K562 (cell line): ENCODE measurements around the gene CD164L2. TPM values are rescaled to one million over a fixed set of nuclear protein-coding genes. Genes with fewer than 3 reads are reported as not detected.
A peak's percentile ranks its signal among the peaks of the same experiment; 100 is the strongest.

Experiments
- CBX3 ChIP-seq, 2 experiments: IDR thresholded peaks; 1 replicate in 1 of 2; 2 replicates in 1 of 2; pipeline ENCODE4 v1.6.1; 2012; ENCODE audit warnings: inconsistent platforms in 2 of 2, low read length in 2 of 2, borderline replicate concordance in 1 of 2, control low read depth in 1 of 2
- CHD7 ChIP-seq: fragments of 200-600 bp; sonication (generic); IDR thresholded peaks from one replicate; pipeline ENCODE4 v1.6.1; 2012; ENCODE audit warnings: mild to moderate bottlenecking, low read depth, low read length, inconsistent platforms
- CREB1 ChIP-seq, 2 experiments: sonication (generic) in 1 of 2; formaldehyde crosslinking in 1 of 2; IDR thresholded peaks; 2 replicates each; pipeline versions ENCODE4 v1.6.1 to v1.8.0; 2012 to 2022; ENCODE audit warnings: inconsistent platforms in 1 of 2, mild to moderate bottlenecking in 1 of 2, missing genetic modification reagents in 1 of 2, moderate library complexity in 1 of 2
- CXXC5 ChIP-seq: fragments of 250-450 bp; sonication (Bioruptor Pico); IDR thresholded peaks from 2 replicates; pipeline ENCODE4 v1.8.0; 2022; ENCODE audit warnings: inconsistent platforms, mild to moderate bottlenecking, moderate library complexity
- DNMT1 ChIP-seq: fragments of 450-650 bp; IDR thresholded peaks from 2 replicates; pipeline ENCODE4 v1.6.1; 2016; ENCODE audit warnings: antibody characterized with exemption, mild to moderate bottlenecking
- ESRRB ChIP-seq: fragments of 250-450 bp; sonication (Bioruptor Pico); IDR thresholded peaks from 2 replicates; pipeline ENCODE4 v1.5.0; 2020; ENCODE audit warnings: mild to moderate bottlenecking, moderate library complexity, borderline replicate concordance
- HDGF ChIP-seq: fragments of 450-650 bp; IDR thresholded peaks from 2 replicates; pipeline ENCODE4 v1.6.1; 2016
- JUND ChIP-seq, 2 experiments: IDR thresholded peaks; 2 replicates in 1 of 2; 3 replicates in 1 of 2; pipeline ENCODE4 v1.6.1; 2011; ENCODE audit warnings: borderline replicate concordance in 2 of 2, low read depth in 2 of 2, low read length in 2 of 2, improper control_type of control experiment in 1 of 2, missing biosample characterization in 1 of 2, missing genetic modification characterization in 1 of 2, missing genetic modification reagents in 1 of 2
- KLF16 ChIP-seq: IDR thresholded peaks from 2 replicates; pipeline ENCODE4 v1.6.1; 2016; ENCODE audit warnings: antibody characterized with exemption
- MTA3 ChIP-seq: fragments of 450-650 bp; formaldehyde crosslinking; IDR thresholded peaks from 2 replicates; pipeline ENCODE4 v1.6.1; 2017; ENCODE audit warnings: mild to moderate bottlenecking, borderline replicate concordance
- POLR2B ChIP-seq: fragments of 450-650 bp; IDR thresholded peaks from 2 replicates; pipeline ENCODE4 v1.6.1; 2018; ENCODE audit warnings: low read depth; ENCODE audit not compliant: partially characterized antibody
- POLR2G ChIP-seq: fragments of 200-400 bp; formaldehyde crosslinking; IDR thresholded peaks from 2 replicates; pipeline ENCODE4 v1.6.1; 2017; ENCODE audit warnings: low read depth, mild to moderate bottlenecking, antibody characterized with exemption, low read length, moderate library complexity
- PTRF ChIP-seq: fragments of 450-650 bp; IDR thresholded peaks from 2 replicates; pipeline ENCODE4 v1.6.1; 2016; ENCODE audit warnings: mild to moderate bottlenecking, missing genetic modification characterization, missing compliant biosample characterization
- RB1 ChIP-seq: fragments of 450-650 bp; IDR thresholded peaks from 2 replicates; pipeline ENCODE4 v1.6.1; 2017; ENCODE audit warnings: low read depth, mild to moderate bottlenecking
- SNIP1 ChIP-seq: fragments of 450-650 bp; IDR thresholded peaks from 2 replicates; pipeline ENCODE4 v1.7.1; 2017; ENCODE audit warnings: low read depth, mild to moderate bottlenecking
- ZNF282 ChIP-seq: sonication (generic); formaldehyde crosslinking; IDR thresholded peaks from 2 replicates; pipeline ENCODE4 v1.8.1; 2023; ENCODE audit warnings: missing genetic modification reagents
- ZNF766 ChIP-seq: fragments of 200-800 bp; sonication (Bioruptor generic); conservative IDR thresholded peaks from 2 replicates; pipeline ENCODE4 v1.6.1; 2016; ENCODE audit warnings: missing genetic modification characterization, missing compliant biosample characterization
- polyA plus RNA-seq, 8 experiments: library from polyadenylated mRNA; depleted of rRNA in 4 of 8; stranded (reverse) in 5 of 8; unstranded in 3 of 8; fragments of >200 nt; fragmentation: Nextera tagmentation in 2 of 8; fragmentation: Illumina TruSeq in 1 of 8; extraction: Ambion mirVana in 2 of 8; extraction: Trizol in 1 of 8; gene quantifications; 2 replicates each; pipeline versions ENCODE4 v1.2.1 to v1.2.3, GENCODE V29; 2011 to 2014; ENCODE audit warnings: inconsistent platforms in 1 of 8, missing spikeins in 1 of 8
- total RNA-seq, 7 experiments: library from RNA; depleted of rRNA in 6 of 7; stranded (reverse); fragments of >200 nt in 6 of 7; fragmentation: Illumina TruSeq in 2 of 7; extraction: Trizol in 2 of 7; gene quantifications; 2 replicates each; pipeline versions ENCODE4 v1.2.1 to v1.2.3, GENCODE V29; 2011 to 2021; ENCODE audit warnings: low replicate concordance in 1 of 7

The CD164L2 gene
- total and polyA plus RNA-seq, 9 of the 15 experiments (the other 6 are each of a cell fraction or from before 2014, with no cell fraction given) = 0.08 to 0.92 (median 0.38) TPM; not detected in 1

GRCh38 chr1:27395441-27396195, 12.5 kb upstream of the CD164L2 start (continued):
- TF ChIP-seq CHD7 (no peak), POLR2B (peak; percentile 14), DNMT1 (no peak), HDGF (no peak), ESRRB (no peak), CREB1 (IDR thresholded peaks at IDR 0.05) (peak; percentile 33; the same call in 1 of the 2 replicates), CREB1 (CRISPR knock-in tag; IDR thresholded peaks at IDR 0.05) (0 out of 2 replicates have a peak, but pooled peaks have one; percentile 19), CXXC5 (CRISPR knock-in tag) (no peak), JUND (IDR thresholded peaks at IDR 0.05; ENCODE audit: borderline replicate concordance, low read depth, low read length) (peak; percentile 55; the same call in 1 of the 2 replicates), JUND (tag; IDR thresholded peaks at IDR 0.05; ENCODE audit: borderline replicate concordance, low read depth, low read length) (no peak; the same call in 2 of the 3 replicates), ZNF766 (CRISPR knock-in tag) (0 out of 2 replicates have a peak, but pooled peaks have one; percentile 23), POLR2G (peak; percentile 57), SNIP1 (no peak), RB1 (peak; percentile 46; the same call in 1 of the 2 replicates), PTRF (no peak), CBX3 (IDR thresholded peaks at IDR 0.05; ENCODE audit: borderline replicate concordance in 1 of 2, low read length in 2 of 2) (0 out of 3 replicates have a peak, but pooled peaks of 1 of the 2 experiments have one; percentile 41), KLF16 (peak; percentile 64), ZNF282 (CRISPR knock-in tag) (no peak), MTA3 (0 out of 2 replicates have a peak, but pooled peaks have one; percentile 28)
